ENCODE results near the gene SOX1. TPM values are rescaled to one million over a fixed set of nuclear protein-coding genes. Genes with fewer than 3 reads are reported as not detected.

Gene SOX1
- total RNA-seq, 4 donors from 2014 or later = 0.19 to 0.68 TPM; not detected in 2

DNA sequence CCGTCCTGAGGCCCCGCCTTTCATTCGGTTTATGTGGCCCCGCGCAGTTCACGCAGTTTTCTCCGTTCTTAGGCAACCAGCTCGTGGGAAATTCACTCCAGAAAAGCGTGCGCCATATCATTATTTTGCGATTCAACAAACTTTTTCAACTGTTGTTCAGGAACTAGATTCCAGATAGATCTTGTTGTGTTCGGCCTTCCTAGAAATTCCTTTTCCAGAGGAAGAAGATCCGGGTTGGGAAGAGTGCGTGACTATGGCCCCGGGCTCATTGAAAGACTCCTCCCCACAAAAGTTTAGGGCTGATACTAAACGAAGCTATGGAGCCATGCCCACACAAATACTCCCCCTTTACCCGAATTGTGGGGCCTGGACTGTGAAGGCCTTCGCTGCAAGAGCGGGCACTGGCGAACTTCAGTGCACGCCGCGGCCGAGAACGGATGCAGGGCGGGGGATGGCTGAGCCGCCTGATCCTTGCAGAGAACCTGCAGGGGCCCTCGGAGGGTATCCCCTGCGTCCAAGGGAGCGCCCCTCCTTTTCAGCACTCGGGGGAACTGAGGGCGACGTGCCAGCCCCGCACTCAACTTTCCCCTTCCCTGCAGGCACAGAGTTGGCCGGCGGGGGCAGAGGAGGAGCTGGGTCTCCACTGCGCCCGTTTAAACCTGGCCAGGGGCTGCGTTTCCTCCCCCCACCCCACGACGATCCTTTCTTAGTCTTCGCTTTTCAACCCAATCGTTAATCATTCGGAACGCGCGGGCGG lies 904 bp upstream of the SOX1 start:
- TF ChIP-seq EP300 (IDR thresholded peaks at IDR 0.05) (no peak), POLR2A (IDR thresholded peaks at IDR 0.05) (no peak), POLR2AphosphoS5 (IDR thresholded peaks at IDR 0.05) (no peak)
- TF ChIP-seq, protein P1, sequence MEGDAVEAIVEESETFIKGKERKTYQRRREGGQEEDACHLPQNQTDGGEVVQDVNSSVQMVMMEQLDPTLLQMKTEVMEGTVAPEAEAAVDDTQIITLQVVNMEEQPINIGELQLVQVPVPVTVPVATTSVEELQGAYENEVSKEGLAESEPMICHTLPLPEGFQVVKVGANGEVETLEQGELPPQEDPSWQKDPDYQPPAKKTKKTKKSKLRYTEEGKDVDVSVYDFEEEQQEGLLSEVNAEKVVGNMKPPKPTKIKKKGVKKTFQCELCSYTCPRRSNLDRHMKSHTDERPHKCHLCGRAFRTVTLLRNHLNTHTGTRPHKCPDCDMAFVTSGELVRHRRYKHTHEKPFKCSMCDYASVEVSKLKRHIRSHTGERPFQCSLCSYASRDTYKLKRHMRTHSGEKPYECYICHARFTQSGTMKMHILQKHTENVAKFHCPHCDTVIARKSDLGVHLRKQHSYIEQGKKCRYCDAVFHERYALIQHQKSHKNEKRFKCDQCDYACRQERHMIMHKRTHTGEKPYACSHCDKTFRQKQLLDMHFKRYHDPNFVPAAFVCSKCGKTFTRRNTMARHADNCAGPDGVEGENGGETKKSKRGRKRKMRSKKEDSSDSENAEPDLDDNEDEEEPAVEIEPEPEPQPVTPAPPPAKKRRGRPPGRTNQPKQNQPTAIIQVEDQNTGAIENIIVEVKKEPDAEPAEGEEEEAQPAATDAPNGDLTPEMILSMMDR (IDR thresholded peaks at IDR 0.05) = no peak
- Histone ChIP-seq H3K9me3 (no peaks in the 10 kb centered on the region), H3K27ac (no peak overlapping the region), H3K27me3 (peaks cover 100% of the 10 kb centered on the region), H3K4me1 (peaks cover 35% of the 10 kb centered on the region), H3K36me3 (no peaks in the 10 kb centered on the region), H3K4me3 (peak overlapping the region; percentile 47)
- 4% methylated on average over 40 of the region's 48 CpGs for WGBS
- DNase-seq (ENCODE audit: low spot score in 2 of 2) = peak in 1 of 2 donors; percentile 77

DNA sequence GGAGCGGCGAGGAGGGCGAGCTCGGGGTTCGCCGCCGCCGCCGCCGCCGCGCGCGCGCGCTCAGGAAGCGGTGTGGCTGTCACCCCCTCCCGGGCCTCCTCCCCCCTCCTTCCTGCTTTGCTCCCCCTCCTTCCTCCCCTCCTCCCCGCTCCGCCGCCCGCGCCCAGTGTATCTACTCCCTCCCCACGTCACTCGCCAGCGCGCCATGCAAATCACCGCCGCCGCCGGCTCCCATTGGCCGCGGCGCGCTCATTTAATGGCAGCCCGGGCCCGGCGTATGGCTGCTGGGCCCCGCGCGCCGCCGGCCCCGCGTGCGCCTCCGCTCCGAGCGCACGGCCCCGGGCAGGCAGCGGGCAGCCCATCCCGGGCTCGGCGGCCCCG lies 335 bp upstream of the SOX1 start:
- 3% methylated on average over 30 of the region's 56 CpGs for WGBS
- no peaks in the 10 kb centered on the region for H3K9me3 ChIP-seq
- peaks cover 100% of the 10 kb centered on the region for H3K27me3 ChIP-seq
- peaks cover 29% of the 10 kb centered on the region for H3K4me1 ChIP-seq
- H3K4me3 ChIP-seq = peak overlapping the region; percentile 47
- no peak for DNase-seq (ENCODE audit: low spot score in 2 of 2)
- TF ChIP-seq EP300 (IDR thresholded peaks at IDR 0.05) (no peak), POLR2A (IDR thresholded peaks at IDR 0.05) (no peak), POLR2AphosphoS5 (IDR thresholded peaks at IDR 0.05) (no peak)
- TF ChIP-seq, protein P1 (IDR thresholded peaks at IDR 0.05) = no peak
- H3K27ac ChIP-seq = no peak overlapping the region
- H3K36me3 ChIP-seq = no peaks in the 10 kb centered on the region

DNA sequence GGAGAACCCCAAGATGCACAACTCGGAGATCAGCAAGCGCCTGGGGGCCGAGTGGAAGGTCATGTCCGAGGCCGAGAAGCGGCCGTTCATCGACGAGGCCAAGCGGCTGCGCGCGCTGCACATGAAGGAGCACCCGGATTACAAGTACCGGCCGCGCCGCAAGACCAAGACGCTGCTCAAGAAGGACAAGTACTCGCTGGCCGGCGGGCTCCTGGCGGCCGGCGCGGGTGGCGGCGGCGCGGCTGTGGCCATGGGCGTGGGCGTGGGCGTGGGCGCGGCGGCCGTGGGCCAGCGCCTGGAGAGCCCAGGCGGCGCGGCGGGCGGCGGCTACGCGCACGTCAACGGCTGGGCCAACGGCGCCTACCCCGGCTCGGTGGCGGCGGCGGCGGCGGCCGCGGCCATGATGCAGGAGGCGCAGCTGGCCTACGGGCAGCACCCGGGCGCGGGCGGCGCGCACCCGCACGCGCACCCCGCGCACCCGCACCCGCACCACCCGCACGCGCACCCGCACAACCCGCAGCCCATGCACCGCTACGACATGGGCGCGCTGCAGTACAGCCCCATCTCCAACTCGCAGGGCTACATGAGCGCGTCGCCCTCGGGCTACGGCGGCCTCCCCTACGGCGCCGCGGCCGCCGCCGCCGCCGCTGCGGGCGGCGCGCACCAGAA lies 1.1 kb downstream of the SOX1 start:
- H3K9me3 ChIP-seq = no peaks in the 10 kb centered on the region
- no peak overlapping the region for H3K27ac ChIP-seq
- DNase-seq (ENCODE audit: low spot score in 2 of 2) = peak in 1 of 2 donors; percentile 52
- no peaks in the 10 kb centered on the region for H3K36me3 ChIP-seq
- peaks cover 35% of the 10 kb centered on the region for H3K4me1 ChIP-seq
- no CpG with 5 or more reads among the region's 103 CpGs for WGBS
- TF ChIP-seq, protein P1 (IDR thresholded peaks at IDR 0.05) = no peak
- TF ChIP-seq POLR2A (IDR thresholded peaks at IDR 0.05) (no peak), EP300 (IDR thresholded peaks at IDR 0.05) (no peak), POLR2AphosphoS5 (IDR thresholded peaks at IDR 0.05) (no peak)
- H3K4me3 ChIP-seq = peak overlapping the region; percentile 17
- peaks cover 100% of the 10 kb centered on the region for H3K27me3 ChIP-seq

DNA sequence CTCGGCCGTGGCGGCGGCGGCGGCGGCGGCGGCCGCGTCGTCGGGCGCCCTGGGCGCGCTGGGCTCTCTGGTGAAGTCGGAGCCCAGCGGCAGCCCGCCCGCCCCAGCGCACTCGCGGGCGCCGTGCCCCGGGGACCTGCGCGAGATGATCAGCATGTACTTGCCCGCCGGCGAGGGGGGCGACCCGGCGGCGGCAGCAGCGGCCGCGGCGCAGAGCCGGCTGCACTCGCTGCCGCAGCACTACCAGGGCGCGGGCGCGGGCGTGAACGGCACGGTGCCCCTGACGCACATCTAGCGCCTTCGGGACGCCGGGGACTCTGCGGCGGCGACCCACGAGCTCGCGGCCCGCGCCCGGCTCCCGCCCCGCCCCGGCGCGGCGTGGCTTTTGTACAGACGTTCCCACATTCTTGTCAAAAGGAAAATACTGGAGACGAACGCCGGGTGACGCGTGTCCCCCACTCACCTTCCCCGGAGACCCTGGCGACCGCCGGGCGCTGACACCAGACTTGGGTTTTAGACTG lies 1.7 kb downstream of the SOX1 start:
- DNase-seq (ENCODE audit: low spot score in 2 of 2) = peak in 1 of 2 donors; percentile 59
- Histone ChIP-seq H3K4me3 (peak overlapping the region; percentile 17), H3K9me3 (no peaks in the 10 kb centered on the region), H3K4me1 (peaks cover 40% of the 10 kb centered on the region), H3K27ac (no peak overlapping the region), H3K27me3 (peaks cover 100% of the 10 kb centered on the region), H3K36me3 (no peaks in the 10 kb centered on the region)
- 6% methylated on average over 10 of the region's 80 CpGs for WGBS
- TF ChIP-seq EP300 (IDR thresholded peaks at IDR 0.05) = no peak
- TF ChIP-seq, protein P1 (IDR thresholded peaks at IDR 0.05) = no peak
- no peak for TF ChIP-seq POLR2AphosphoS5 (IDR thresholded peaks at IDR 0.05)
- TF ChIP-seq POLR2A (IDR thresholded peaks at IDR 0.05) = no peak
